Endothelial cell of umbilical vein (primary cell): ENCODE data around the gene EPB41L3. TPM values are rescaled to one million over a fixed set of nuclear protein-coding genes. Genes with fewer than 3 reads are reported as not detected.

Source experiments
- BruUV-seq: library from RNA; stranded (reverse); fragments of 400-500 nt; replicated peaks from 2 replicates; lab custom pipeline; 2021; lab: Mats Ljungman, UMichigan
- CTCF ChIA-PET: fragments of 300-600, 350-600 bp; sonication (Branson Sonifier 250); formaldehyde crosslinking; loops from one replicate; lab custom pipeline; 2021; ENCODE audit warnings: antibody characterized with exemption, inconsistent platforms; lab: Charles Lee
- POLR2A ChIA-PET: fragments of 300-600, 350-600 bp; sonication (Branson Sonifier 250); formaldehyde crosslinking; loops from one replicate; lab custom pipeline; 2021; ENCODE audit warnings: antibody characterized with exemption, inconsistent platforms; lab: Charles Lee
- DNase-seq: peaks from one replicate; pipeline ENCODE4 v3.0.0-alpha.2; 2011; ENCODE audit warnings: low read depth, low spot score
- FAIRE-seq: peaks from 2 replicates; lab custom pipeline; 2011; peaks lifted over from hg19 to GRCh38; lab: Jason Lieb, UNC
- H2AFZ ChIP-seq: 2 replicates; pipeline ENCODE4 v1.6.0; 2012; ENCODE audit warnings: low read depth, low read length, control low read depth, inconsistent platforms
- H3K27ac ChIP-seq: 2 replicates; pipeline ENCODE4 v1.5.1; 2011; ENCODE audit warnings: low read depth, mild to moderate bottlenecking, control low read depth, low read length, moderate library complexity; ENCODE audit not compliant: insufficient read depth
- H3K27me3 ChIP-seq, 2 experiments: 2 replicates each; pipeline versions ENCODE4 v1.6.0 to v1.6.1; 2011; ENCODE audit warnings: low read length in 2 of 2, mixed read lengths in 1 of 2; ENCODE audit not compliant: control insufficient read depth in 2 of 2, insufficient read depth in 2 of 2
- H3K36me3 ChIP-seq, 2 experiments: 2 replicates in 1 of 2; 3 replicates in 1 of 2; pipeline ENCODE4 v1.5.1; 2011; ENCODE audit warnings: low read length in 2 of 2, mild to moderate bottlenecking in 1 of 2, moderate library complexity in 1 of 2; ENCODE audit not compliant: control insufficient read depth in 2 of 2, insufficient read depth in 2 of 2; ENCODE audit errors: extremely low read depth in 1 of 2
- H3K4me1 ChIP-seq: 3 replicates; pipeline ENCODE4 v1.5.1; 2011; ENCODE audit warnings: mild to moderate bottlenecking, low read length; ENCODE audit not compliant: control insufficient read depth, insufficient read depth; ENCODE audit errors: extremely low read depth
- H3K4me2 ChIP-seq: 2 replicates; pipeline ENCODE4 v1.6.1; 2011; ENCODE audit warnings: low read length, control low read depth, mixed read lengths; ENCODE audit not compliant: insufficient read depth
- H3K4me3 ChIP-seq, 3 experiments: fragments of 200-600 bp in 1 of 3; sonication (generic), shearing (Covaris generic) in 1 of 3; replicated peaks in 1 of 3; 2 replicates each; pipeline ENCODE4 v1.5.1; 2011 to 2016; ENCODE audit warnings: control low read depth in 3 of 3, low read length in 3 of 3, mild to moderate bottlenecking in 2 of 3, inconsistent platforms in 1 of 3, low read depth in 1 of 3, moderate library complexity in 1 of 3; ENCODE audit not compliant: insufficient read depth in 1 of 3
- H3K79me2 ChIP-seq: 2 replicates; pipeline ENCODE4 v1.6.0; 2012; ENCODE audit warnings: low read length, inconsistent platforms; ENCODE audit not compliant: control insufficient read depth, insufficient read depth
- H3K9ac ChIP-seq: replicated peaks from 2 replicates; pipeline ENCODE3; 2011; ENCODE audit warnings: low read length, control low read depth; ENCODE audit not compliant: insufficient read depth; ENCODE audit errors: extremely low read depth
- H3K9me1 ChIP-seq: replicated peaks from 3 replicates; pipeline ENCODE4 v1.6.0; 2011; ENCODE audit warnings: mild to moderate bottlenecking, low read length; ENCODE audit not compliant: control insufficient read depth, insufficient read depth; ENCODE audit errors: extremely low read depth
- H3K9me3 ChIP-seq: replicated peaks from 2 replicates; pipeline ENCODE4 v1.5.1; 2012; ENCODE audit warnings: low read length, inconsistent platforms; ENCODE audit not compliant: control insufficient read depth, insufficient read depth
- H4K20me1 ChIP-seq: replicated peaks from 2 replicates; pipeline ENCODE3; 2011; ENCODE audit warnings: mild to moderate bottlenecking, low read length; ENCODE audit not compliant: control insufficient read depth, insufficient read depth; ENCODE audit errors: extremely low read depth
- CTCF ChIP-seq, 2 donors: IDR thresholded peaks; 1 replicate in 1 of 2; 2 replicates in 1 of 2; pipeline ENCODE4 v1.5.1; 2011; ENCODE audit warnings: low read length in 2 of 2, mild to moderate bottlenecking in 2 of 2, moderate library complexity in 2 of 2, control low read depth in 1 of 2, inconsistent platforms in 1 of 2, low read depth in 1 of 2; ENCODE audit not compliant: insufficient read depth in 1 of 2; ENCODE audit errors: extremely low read depth in 1 of 2
- EZH2 ChIP-seq: IDR thresholded peaks from 2 replicates; pipeline ENCODE4 v1.6.1; 2012; ENCODE audit warnings: borderline replicate concordance, low read depth, mild to moderate bottlenecking, moderate library complexity, low read length, inconsistent platforms; ENCODE audit not compliant: severe bottlenecking
- FOS ChIP-seq: IDR thresholded peaks from 2 replicates; pipeline ENCODE4 v1.6.1; 2011; ENCODE audit warnings: mild to moderate bottlenecking, low read length, moderate library complexity, borderline replicate concordance; ENCODE audit not compliant: insufficient read depth
- GATA2 ChIP-seq: IDR thresholded peaks from 2 replicates; pipeline ENCODE4 v1.7.0; 2011; ENCODE audit warnings: low read depth, mild to moderate bottlenecking, moderate library complexity, mixed read lengths, low read length; ENCODE audit not compliant: insufficient read length, insufficient read depth
- JUN ChIP-seq: IDR thresholded peaks from 2 replicates; pipeline ENCODE4 v1.6.1; 2011; ENCODE audit warnings: borderline replicate concordance, low read depth; ENCODE audit not compliant: insufficient read length, insufficient read depth
- MAX ChIP-seq: IDR thresholded peaks from 2 replicates; pipeline ENCODE4 v1.6.1; 2011; ENCODE audit not compliant: insufficient read depth, insufficient read length
- MYC ChIP-seq: IDR thresholded peaks from one replicate; pipeline ENCODE4 v1.6.1; 2011; ENCODE audit warnings: mild to moderate bottlenecking, low read depth, low read length
- POLR2A ChIP-seq: IDR thresholded peaks from 2 replicates; pipeline ENCODE4 v1.6.1; 2012; ENCODE audit warnings: low read depth, mild to moderate bottlenecking, control low read depth, low read length
- POLR2AphosphoS5 ChIP-seq: IDR thresholded peaks from 2 replicates; pipeline ENCODE4 v1.6.1; 2012; ENCODE audit warnings: low read depth, mild to moderate bottlenecking, control low read depth, low read length, moderate library complexity; ENCODE audit not compliant: insufficient read depth
- dilution Hi-C: fragments of 300-500 bp; cut with MboI; formaldehyde crosslinking; loops from one replicate; pipeline ENCODE4 v1.15.0; 2019; ENCODE audit warnings: low sequenced_read_pairs; ENCODE audit not compliant: extremely low pct_ligation_motif_present
- intact Hi-C: fragments of 100-400 bp; cut with micrococcal nuclease; formaldehyde crosslinking; loops from one replicate; pipeline ENCODE4 v1.10.0; 2022
- polyA plus RNA-seq, 4 experiments: library from polyadenylated mRNA; depleted of rRNA in 3 of 4; stranded (reverse) in 3 of 4; unstranded in 1 of 4; fragments of >200 nt; gene quantifications; 2 replicates each; pipeline versions ENCODE4 v1.2.1 to v1.2.3, GENCODE V29; 2011 to 2012; ENCODE audit warnings: missing spikeins in 1 of 4
- total RNA-seq: library from RNA; stranded (reverse); gene quantifications from 2 replicates; pipeline ENCODE4 v1.2.3, GENCODE V29; 2021

EPB41L3 gene
- total and polyA plus RNA-seq, 2 donors (not counting 3 experiments of a cell fraction or from before 2014, with no cell fraction given) = 38.9 to 114 TPM

GRCh38 chr18:5451871-5452270, 91.9 kb downstream of the EPB41L3 start:
- H3K79me2 ChIP-seq = peaks cover 4% of the 10 kb centered on the region

More at GRCh38 chr18:5451871-5452270, 91.9 kb downstream of the EPB41L3 start:
- no peaks in the 10 kb centered on the region for H3K9me3 ChIP-seq
- no peak overlapping the region for H3K9ac ChIP-seq
- peaks cover 43% of the 10 kb centered on the region for H3K4me1 ChIP-seq
- H3K36me3 ChIP-seq = no peaks in the 10 kb centered on the region
- dilution Hi-C loops (no loop called here), intact Hi-C loops (no loop called here)
- H2AFZ ChIP-seq = no peak overlapping the region
- H4K20me1 ChIP-seq = no peaks in the 10 kb centered on the region
- no TSS peak for BruUV-seq
- no peaks in the 10 kb centered on the region for H3K27me3 ChIP-seq
- ChIA-PET POLR2A (no interaction called here), CTCF (interaction anchor here (1.2 to 7.8 kb wide), 2 partner anchors 10 to 96 kb away, joined by 4 to 177 read pairs; no protein-coding TSS in a partner anchor)
- H3K27ac ChIP-seq = no peak overlapping the region
- no peaks in the 10 kb centered on the region for H3K9me1 ChIP-seq
- no peak for DNase-seq
- no peak overlapping the region for H3K4me3 ChIP-seq
- no peak for TF ChIP-seq GATA2
- no peak for TF ChIP-seq POLR2A
- TF ChIP-seq MYC = no peak
- no peak for TF ChIP-seq MAX
- no peak for TF ChIP-seq POLR2AphosphoS5
- TF ChIP-seq CTCF (IDR thresholded peaks at IDR 0.05; ENCODE audit: extremely low read depth in 1 of 2, insufficient read depth in 1 of 2, low read depth in 1 of 2, low read length in 2 of 2) = no peak
- no peak for TF ChIP-seq EZH2
- TF ChIP-seq FOS = no peak
- TF ChIP-seq JUN = no peak
- no peak overlapping the region for H3K4me2 ChIP-seq
- FAIRE-seq = no peak
